Hepatocyte (in vitro differentiated cells): ENCODE measurements around the gene KSR1. TPM values are rescaled to one million over a fixed set of nuclear protein-coding genes. Genes with fewer than 3 reads are reported as not detected.
A peak's percentile ranks its signal among the peaks of the same experiment; 100 is the strongest.
"Not testable (repeated sequence)": the region's sequence is repeated elsewhere in the genome, so short reads cannot be mapped to it uniquely, and the experiment has no call there.

Source experiments
- DNase-seq: peaks from one replicate; pipeline ENCODE4 v3.0.0-alpha.2; 2016; ENCODE audit warnings: low spot score
- H2AFZ ChIP-seq: fragments of 200-600 bp; sonication (generic); 2 replicates; pipeline ENCODE4 v1.6.0; 2016; ENCODE audit warnings: antibody characterized with exemption, mild to moderate bottlenecking
- H3K27ac ChIP-seq: fragments of 200-600 bp; sonication (generic); 2 replicates; pipeline ENCODE4 v1.5.1; 2016; ENCODE audit warnings: mild to moderate bottlenecking
- H3K27me3 ChIP-seq: fragments of 200-600 bp; sonication (generic); 2 replicates; pipeline ENCODE4 v1.6.1; 2016
- H3K36me3 ChIP-seq: fragments of 200-600 bp; sonication (generic); replicated peaks from 2 replicates; pipeline ENCODE4 v1.5.1; 2016; ENCODE audit warnings: low read depth; ENCODE audit not compliant: insufficient read depth
- H3K4me1 ChIP-seq: fragments of 200-600 bp; sonication (generic); 2 replicates; pipeline ENCODE4 v1.5.1; 2016; ENCODE audit warnings: mild to moderate bottlenecking, moderate library complexity; ENCODE audit not compliant: insufficient read depth
- H3K4me2 ChIP-seq: fragments of 200-600 bp; sonication (generic); 2 replicates; pipeline ENCODE4 v1.6.0; 2016
- H3K4me3 ChIP-seq: fragments of 200-600 bp; sonication (generic); 2 replicates; pipeline ENCODE4 v1.5.1; 2016; ENCODE audit warnings: mild to moderate bottlenecking
- H3K79me2 ChIP-seq: fragments of 200-600 bp; sonication (generic); 2 replicates; pipeline ENCODE4 v1.6.0; 2017; ENCODE audit warnings: mild to moderate bottlenecking
- H3K9me2 ChIP-seq: fragments of 200-600 bp; sonication (generic); replicated peaks from 2 replicates; pipeline ENCODE4 v1.6.0; 2017; ENCODE audit warnings: mild to moderate bottlenecking; ENCODE audit not compliant: insufficient read depth
- H3K9me3 ChIP-seq: fragments of 200-600 bp; sonication (generic); 2 replicates; pipeline ENCODE4 v1.5.1; 2016; ENCODE audit warnings: low read depth, mild to moderate bottlenecking
- H4K20me1 ChIP-seq: fragments of 200-600 bp; sonication (generic); 2 replicates; pipeline ENCODE4 v1.6.0; 2016; ENCODE audit warnings: mild to moderate bottlenecking; ENCODE audit not compliant: insufficient read depth, poor library complexity, severe bottlenecking
- CTCF ChIP-seq: fragments of 200-600 bp; sonication (generic); IDR thresholded peaks from 2 replicates; pipeline ENCODE4 v1.5.1; 2016; ENCODE audit warnings: antibody characterized with exemption, mild to moderate bottlenecking; ENCODE audit not compliant: poor library complexity
- EZH2 ChIP-seq: fragments of 200-600 bp; sonication (generic); IDR thresholded peaks from 2 replicates; pipeline ENCODE4 v1.6.1; 2016; ENCODE audit warnings: antibody characterized with exemption, mild to moderate bottlenecking, borderline replicate concordance
- EZH2phosphoT487 ChIP-seq: fragments of 200-600 bp; sonication (generic); IDR thresholded peaks from one replicate; pipeline ENCODE4 v1.6.1; 2018; ENCODE audit warnings: antibody characterized with exemption, mild to moderate bottlenecking, low read depth, moderate library complexity; ENCODE audit not compliant: unreplicated experiment, severe bottlenecking
- WGBS: methylation state at CpG from one replicate; pipeline ENCODE4 v1.1.6; 2016; ENCODE audit warnings: low lambda C conversion rate; ENCODE audit errors: missing lambda C conversion rate; 5-methylcytosine and 5-hydroxymethylcytosine counted together
- polyA plus RNA-seq: library from polyadenylated mRNA; unstranded; fragments of >200 nt; fragmentation: Nextera tagmentation; extraction: Ambion mirVana; gene quantifications from 2 replicates; pipeline ENCODE4 v1.2.1, GENCODE V29; 2016
- total RNA-seq: library from RNA; depleted of rRNA; stranded (reverse); fragments of >200 nt; gene quantifications from 2 replicates; pipeline ENCODE4 v1.2.3, GENCODE V29; 2014

Gene KSR1
- total and polyA plus RNA-seq, 2 experiments from 2014 or later, result 16.2 to 32.6 TPM

GRCh38 chr17:27446569-27447301, 9.5 kb upstream of the KSR1 start:
- DNase-seq, result peak; percentile 68
- TF ChIP-seq EZH2 (no peak), CTCF (no peak), EZH2phosphoT487 (no peak)
- no peaks in the 10 kb centered on the region for H4K20me1 ChIP-seq
- WGBS, result 66% methylated on average over 6 of the region's 6 CpGs
- no peaks in the 10 kb centered on the region for H3K79me2 ChIP-seq
- H3K4me3 ChIP-seq, result no peak overlapping the region
- no peaks in the 10 kb centered on the region for H3K4me1 ChIP-seq
- no peak overlapping the region for H2AFZ ChIP-seq
- no peaks in the 10 kb centered on the region for H3K27me3 ChIP-seq
- H3K36me3 ChIP-seq, result no peaks in the 10 kb centered on the region
- no peak overlapping the region for H3K27ac ChIP-seq
- no peaks in the 10 kb centered on the region for H3K9me2 ChIP-seq
- H3K4me2 ChIP-seq, result no peak overlapping the region
- H3K9me3 ChIP-seq, result no peaks in the 10 kb centered on the region

GRCh38 chr17:27448534-27448933, 7.7 kb upstream of the KSR1 start:
- H3K4me2 ChIP-seq, H2AFZ ChIP-seq, H3K36me3 ChIP-seq, H4K20me1 ChIP-seq, H3K79me2 ChIP-seq, H3K9me3 ChIP-seq, H3K9me2 ChIP-seq, H3K4me3 ChIP-seq, DNase-seq, H3K27me3 ChIP-seq, H3K4me1 ChIP-seq, H3K27ac ChIP-seq: not testable (repeated sequence)
- WGBS, result 81% methylated on average over 5 of the region's 6 CpGs

- no peaks in the 10 kb centered on the region for H3K79me2 ChIP-seq
- no peak overlapping the region for H3K27ac ChIP-seq
- TF ChIP-seq EZH2phosphoT487, result no peak
- no peak for TF ChIP-seq CTCF
- no peak for TF ChIP-seq EZH2
- H3K9me2 ChIP-seq, result no peaks in the 10 kb centered on the region
- H3K9me3 ChIP-seq, result no peaks in the 10 kb centered on the region
- H3K4me3 ChIP-seq, result no peak overlapping the region
- no peak overlapping the region for H3K4me2 ChIP-seq
- no peaks in the 10 kb centered on the region for H3K4me1 ChIP-seq
- 87% methylated on average over 6 of the region's 6 CpGs for WGBS
- H4K20me1 ChIP-seq, result no peaks in the 10 kb centered on the region
- no peak overlapping the region for H2AFZ ChIP-seq
- H3K36me3 ChIP-seq, result no peaks in the 10 kb centered on the region
- DNase-seq, result no peak
- H3K27me3 ChIP-seq, result no peaks in the 10 kb centered on the region
Measured at GRCh38 chr17:27449541-27449940, 6.7 kb upstream of the KSR1 start.

- WGBS, result 84% methylated on average over 5 of the region's 5 CpGs
- Histone ChIP-seq H3K79me2 (no peaks in the 10 kb centered on the region), H3K4me2 (no peak overlapping the region), H3K36me3 (no peaks in the 10 kb centered on the region), H3K9me3 (no peaks in the 10 kb centered on the region), H3K4me1 (no peaks in the 10 kb centered on the region), H2AFZ (no peak overlapping the region), H4K20me1 (no peaks in the 10 kb centered on the region), H3K27me3 (no peaks in the 10 kb centered on the region), H3K9me2 (no peaks in the 10 kb centered on the region), H3K4me3 (no peak overlapping the region), H3K27ac (no peak overlapping the region)
- DNase-seq, result no peak
- TF ChIP-seq EZH2phosphoT487, result no peak
- TF ChIP-seq CTCF, result no peak
Measured at GRCh38 chr17:27449988-27450387, 6.3 kb upstream of the KSR1 start.
